ENCODE measurements around the gene LCN6. TPM values are rescaled to one million over a fixed set of nuclear protein-coding genes. Genes with fewer than 3 reads are reported as not detected.
A peak's percentile ranks its signal among the peaks of the same experiment; 100 is the strongest.

LCN6 gene
- total and polyA plus RNA-seq, 11 donors: 0.81 to 101 (median 18.4) TPM

DNA sequence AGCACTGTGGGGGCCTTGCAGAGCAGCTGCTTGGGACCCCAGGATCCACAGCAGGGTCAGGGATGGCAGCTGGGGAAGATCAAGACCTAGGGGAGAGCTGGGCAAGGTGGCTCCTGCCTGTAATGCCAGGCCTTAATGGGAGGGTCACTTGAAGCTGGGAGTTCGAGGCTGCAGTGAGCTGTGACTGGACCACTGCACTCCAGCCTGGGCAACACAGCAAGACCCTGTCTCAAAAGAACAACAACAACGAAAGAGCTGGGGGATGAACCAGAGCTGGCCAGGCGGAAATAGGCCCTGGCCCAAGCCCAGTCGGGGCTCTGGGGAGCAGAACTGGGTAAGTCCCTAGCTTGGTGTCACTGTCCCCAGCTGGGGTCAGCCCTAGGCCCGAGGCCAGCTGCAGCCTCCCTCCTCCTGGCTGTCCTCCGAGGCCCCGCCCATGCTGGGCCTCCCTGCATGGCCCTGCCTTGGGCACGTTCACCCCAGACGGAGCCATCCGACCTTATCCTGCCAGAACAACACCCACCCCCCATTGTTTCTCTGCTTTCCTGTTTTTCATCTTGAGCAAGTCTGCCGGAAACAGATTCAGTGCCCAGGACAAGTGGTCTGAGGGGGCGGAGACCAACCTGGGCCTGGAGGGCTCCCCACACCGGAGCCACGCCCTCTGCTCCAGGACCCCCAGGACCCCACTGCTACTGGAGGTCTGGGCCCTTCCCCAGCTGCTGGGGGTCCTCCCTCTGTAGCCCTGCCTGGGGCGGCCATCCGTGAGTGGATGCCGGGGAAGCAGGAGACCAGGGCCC, 34.0 kb downstream of the LCN6 start:
- TF ChIP-seq, protein P1, sequence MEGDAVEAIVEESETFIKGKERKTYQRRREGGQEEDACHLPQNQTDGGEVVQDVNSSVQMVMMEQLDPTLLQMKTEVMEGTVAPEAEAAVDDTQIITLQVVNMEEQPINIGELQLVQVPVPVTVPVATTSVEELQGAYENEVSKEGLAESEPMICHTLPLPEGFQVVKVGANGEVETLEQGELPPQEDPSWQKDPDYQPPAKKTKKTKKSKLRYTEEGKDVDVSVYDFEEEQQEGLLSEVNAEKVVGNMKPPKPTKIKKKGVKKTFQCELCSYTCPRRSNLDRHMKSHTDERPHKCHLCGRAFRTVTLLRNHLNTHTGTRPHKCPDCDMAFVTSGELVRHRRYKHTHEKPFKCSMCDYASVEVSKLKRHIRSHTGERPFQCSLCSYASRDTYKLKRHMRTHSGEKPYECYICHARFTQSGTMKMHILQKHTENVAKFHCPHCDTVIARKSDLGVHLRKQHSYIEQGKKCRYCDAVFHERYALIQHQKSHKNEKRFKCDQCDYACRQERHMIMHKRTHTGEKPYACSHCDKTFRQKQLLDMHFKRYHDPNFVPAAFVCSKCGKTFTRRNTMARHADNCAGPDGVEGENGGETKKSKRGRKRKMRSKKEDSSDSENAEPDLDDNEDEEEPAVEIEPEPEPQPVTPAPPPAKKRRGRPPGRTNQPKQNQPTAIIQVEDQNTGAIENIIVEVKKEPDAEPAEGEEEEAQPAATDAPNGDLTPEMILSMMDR (IDR thresholded peaks at IDR 0.05): no peak
- no peak for TF ChIP-seq POLR2A (IDR thresholded peaks at IDR 0.05)
- DNase-seq: peak; percentile 57 to 88 (median 70)
- 26 to 65% (median 53%) methylated on average over 15 to 17 of the region's 17 CpGs for WGBS, 4 donors

DNA sequence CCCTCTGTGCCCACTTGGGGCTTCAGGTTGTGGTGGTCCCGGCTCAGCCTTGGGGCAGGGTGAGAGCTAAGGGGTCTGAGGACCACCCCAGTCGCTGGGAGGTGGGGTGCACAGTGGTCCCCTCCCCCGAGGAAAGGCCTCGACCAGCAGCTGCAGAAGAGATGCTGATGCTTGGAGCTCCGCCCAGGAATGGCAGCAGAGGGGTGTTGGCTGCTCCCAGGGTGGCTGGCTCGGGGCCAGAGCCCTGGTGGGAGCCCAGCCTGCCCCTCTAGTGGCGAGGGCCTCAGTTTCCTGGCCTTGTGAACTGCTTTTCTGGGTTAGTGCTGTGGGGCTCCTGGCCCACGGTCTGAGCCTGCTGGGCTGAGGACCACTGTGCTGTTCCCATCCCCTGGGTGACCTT, 34.8 kb downstream of the LCN6 start:
- peak in 3 of 5 donors; percentile 44 to 82 (median 66) for DNase-seq
- peak in 3 of 4 donors; percentile 1 to 31 (median 15) for ATAC-seq
- TF ChIP-seq POLR2A (IDR thresholded peaks at IDR 0.05): no peak
- TF ChIP-seq, protein P1 (IDR thresholded peaks at IDR 0.05): peak in 1 of 12 donors; percentile 16

More for the DNA sequence above, 34.0 kb downstream of the LCN6 start:
- H3K27me3 ChIP-seq: peaks cover 0 to 23% (median 0%) of the 10 kb centered on the region in 9 donors
- intact Hi-C loops (cut with DNase I): loop anchor here in 1 of 10 donors (5.0 kb wide), 1 partner anchor 37 kb away; no protein-coding TSS in a partner anchor
- H3K9me3 ChIP-seq: no peaks in the 10 kb centered on the region
- no peaks in the 10 kb centered on the region for H3K36me3 ChIP-seq
- peaks cover 4 to 53% (median 36%) of the 10 kb centered on the region in 12 donors for H3K4me1 ChIP-seq
- peak; percentile 49 to 69 (median 62) for ATAC-seq
- H3K27ac ChIP-seq: peak overlapping the region; percentile 64 to 91 (median 86)
- H3K4me3 ChIP-seq: peak overlapping the region in 8 of 12 donors; percentile 60 to 91 (median 76)

DNA sequence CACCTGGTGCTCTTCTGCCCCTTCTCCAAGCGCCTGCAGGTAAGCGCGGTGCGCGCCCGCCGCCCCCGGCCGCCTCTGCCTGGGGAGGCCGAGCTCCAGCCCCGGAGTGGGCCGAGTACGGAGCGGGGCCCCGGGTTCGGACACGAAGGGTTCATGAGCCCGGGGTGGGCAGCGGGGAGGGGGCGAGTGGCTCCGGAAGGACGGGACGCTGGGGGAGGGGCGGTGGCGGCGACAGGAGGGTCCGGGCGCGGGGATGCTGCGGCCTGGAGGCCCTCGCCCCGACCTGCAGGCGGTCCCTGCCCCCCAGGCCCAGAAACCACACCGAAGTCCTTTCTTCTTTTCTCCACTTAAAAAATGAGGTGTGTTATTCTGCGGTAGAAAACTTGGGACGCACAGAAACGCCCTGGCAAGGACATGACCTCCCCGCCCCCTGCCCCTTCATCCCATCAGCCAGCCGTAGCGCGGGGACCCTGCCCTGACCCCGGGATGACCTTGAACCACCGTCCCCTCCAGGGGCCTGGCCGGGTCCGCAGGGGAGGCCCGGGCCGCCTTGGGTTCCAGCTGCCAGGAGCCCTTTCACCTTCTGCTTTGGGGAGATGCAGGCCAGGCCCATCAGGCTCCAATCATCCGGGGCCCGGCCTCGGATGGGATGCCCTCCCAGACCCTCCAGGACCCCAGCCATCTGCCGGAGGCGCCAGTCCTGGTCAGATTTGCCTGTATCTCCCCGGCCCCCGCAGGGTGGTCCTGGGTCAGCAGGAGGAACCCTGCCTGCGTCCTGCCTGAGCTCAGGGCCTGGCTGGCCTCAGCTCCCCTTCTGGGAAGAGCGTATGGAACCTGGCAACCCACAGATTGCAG, 35.4 kb downstream of the LCN6 start:
- Histone ChIP-seq H3K36me3 (no peaks in the 10 kb centered on the region), H3K9me3 (no peaks in the 10 kb centered on the region), H3K27me3 (peaks cover 0 to 23% (median 0%) of the 10 kb centered on the region in 9 donors), H3K27ac (peak overlapping the region in 11 of 12 donors; percentile 74 to 91 (median 86)), H3K4me3 (peak overlapping the region; percentile 59 to 91 (median 76)), H3K4me1 (peaks cover 4 to 43% (median 34%) of the 10 kb centered on the region in 12 donors)
- ATAC-seq: peak in 1 of 4 donors; percentile 1
- TF ChIP-seq, protein P1 (IDR thresholded peaks at IDR 0.05): no peak
- TF ChIP-seq POLR2A (IDR thresholded peaks at IDR 0.05): no peak
- DNase-seq: peak in 1 of 5 donors; percentile 20
- 4 to 11% (median 6%) methylated on average over 12 to 56 of the region's 56 CpGs for WGBS, 4 donors
- intact Hi-C loops (cut with DNase I): loop anchor here in 1 of 10 donors (5.0 kb wide), 1 partner anchor 36 kb away; no protein-coding TSS in a partner anchor

More for the DNA sequence above, 34.8 kb downstream of the LCN6 start:
- intact Hi-C loops (cut with DNase I): loop anchor here in 1 of 10 donors (5.0 kb wide), 1 partner anchor 36 kb away; no protein-coding TSS in a partner anchor
- Histone ChIP-seq H3K4me3 (peak overlapping the region; percentile 59 to 91 (median 76)), H3K27me3 (peaks cover 0 to 23% (median 0%) of the 10 kb centered on the region in 9 donors), H3K4me1 (peaks cover 4 to 46% (median 34%) of the 10 kb centered on the region in 12 donors), H3K27ac (peak overlapping the region in 11 of 12 donors; percentile 74 to 91 (median 86)), H3K9me3 (no peaks in the 10 kb centered on the region), H3K36me3 (no peaks in the 10 kb centered on the region)
- 25 to 44% (median 34%) methylated on average over 4 to 8 of the region's 8 CpGs for WGBS, 4 donors
